Activated CD4-positive, alpha-beta T cell treated with anti-CD3 and anti-CD28 coated beads, Interleukin-2, amount 50 U/mL, for 4 hours (primary cell): ENCODE results near the gene LHFPL5.

Experiments
- DNase-seq, 2 experiments: peaks; one replicate each; pipeline ENCODE4 v3.0.0-alpha.2; 2020

LHFPL5 gene

GRCh38 chr6:35794536-35795452, 10.4 kb upstream of the LHFPL5 start:
- no peak for DNase-seq

GRCh38 chr6:35795453-35796071, 9.6 kb upstream of the LHFPL5 start:
- no peak for DNase-seq

GRCh38 chr6:35796236-35796635, 8.9 kb upstream of the LHFPL5 start:
- no peak for DNase-seq

GRCh38 chr6:35797837-35798526, 7.2 kb upstream of the LHFPL5 start:
- DNase-seq: no peak

- DNase-seq: no peak
Observed at GRCh38 chr6:35798706-35799105, 6.4 kb upstream of the LHFPL5 start.

- DNase-seq: no peak
Observed at GRCh38 chr6:35801148-35801547, 4.0 kb upstream of the LHFPL5 start.

- no peak for DNase-seq
Observed at GRCh38 chr6:35808688-35809087, 3.5 kb downstream of the LHFPL5 start.

- no peak for DNase-seq
Observed at GRCh38 chr6:35809809-35810208, 4.7 kb downstream of the LHFPL5 start.

GRCh38 chr6:35810971-35811698, 6.0 kb downstream of the LHFPL5 start:
- no peak for DNase-seq

GRCh38 chr6:35811699-35811995, 6.5 kb downstream of the LHFPL5 start:
- no peak for DNase-seq

- DNase-seq: no peak
Observed at GRCh38 chr6:35817515-35817914, 12.4 kb downstream of the LHFPL5 start.

GRCh38 chr6:35823601-35824000, 18.4 kb downstream of the LHFPL5 start:
- no peak for DNase-seq

- DNase-seq: no peak
Observed at GRCh38 chr6:35824552-35825192, 19.5 kb downstream of the LHFPL5 start.

GRCh38 chr6:35829306-35829705, 24.2 kb downstream of the LHFPL5 start:
- no peak for DNase-seq

- DNase-seq: no peak
Observed at GRCh38 chr6:35831257-35832007, 26.3 kb downstream of the LHFPL5 start.

- DNase-seq: no peak
Observed at GRCh38 chr6:35833536-35833935, 28.4 kb downstream of the LHFPL5 start.

GRCh38 chr6:35839019-35839418, 33.9 kb downstream of the LHFPL5 start:
- DNase-seq: no peak

- no peak for DNase-seq
Observed at GRCh38 chr6:35842381-35842780, 37.2 kb downstream of the LHFPL5 start.

- DNase-seq: no peak
Observed at GRCh38 chr6:35844290-35844689, 39.1 kb downstream of the LHFPL5 start.

- DNase-seq: no peak
Observed at GRCh38 chr6:35850208-35850607, 45.1 kb downstream of the LHFPL5 start.

GRCh38 chr6:35852994-35853393, 47.8 kb downstream of the LHFPL5 start:
- no peak for DNase-seq

- DNase-seq: no peak
Observed at GRCh38 chr6:35856250-35856649, 51.1 kb downstream of the LHFPL5 start.
